HG03439 (cell line): ENCODE data around the gene TNIP1.

Experiments used
- ATAC-seq: cut with Tn5 transposase; IDR thresholded peaks from one replicate; pipeline ENCODE4 v1.9.1; 2021; ENCODE audit warnings: mild to moderate bottlenecking, moderate library complexity; ENCODE audit not compliant: unreplicated experiment

The TNIP1 gene

DNA sequence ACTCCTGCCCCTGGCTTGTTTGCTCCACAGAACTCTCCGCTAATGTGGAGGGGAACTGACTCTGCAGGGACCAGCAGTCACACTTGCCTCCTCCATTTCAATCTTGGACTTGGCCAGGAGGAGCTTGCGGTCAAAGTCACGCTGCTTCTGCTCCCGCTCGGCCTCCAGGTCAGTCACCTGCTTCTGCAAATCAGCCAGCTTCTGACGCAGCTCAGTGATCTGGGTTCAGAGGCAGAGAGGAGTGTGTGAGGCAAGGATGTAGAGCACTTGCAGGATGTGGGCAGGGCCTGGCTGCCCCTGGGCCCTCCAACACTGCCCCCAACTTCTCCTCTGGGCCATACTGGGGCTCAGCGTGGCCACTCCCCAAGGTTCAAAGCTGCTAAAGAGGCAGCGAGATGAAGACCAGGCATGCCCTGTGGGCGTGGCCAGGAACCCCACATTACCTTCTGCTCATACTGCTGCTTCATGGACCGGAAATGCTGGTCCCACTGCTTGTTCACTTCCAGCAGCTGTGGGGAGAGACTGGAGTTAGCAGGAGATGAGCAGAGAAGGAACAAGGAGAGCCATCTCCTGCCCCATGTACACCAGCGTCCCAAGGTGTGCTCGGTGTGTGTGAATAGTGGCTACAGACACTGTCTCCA lies 38.3 kb downstream of the TNIP1 start:
- ATAC-seq = no peak

DNA sequence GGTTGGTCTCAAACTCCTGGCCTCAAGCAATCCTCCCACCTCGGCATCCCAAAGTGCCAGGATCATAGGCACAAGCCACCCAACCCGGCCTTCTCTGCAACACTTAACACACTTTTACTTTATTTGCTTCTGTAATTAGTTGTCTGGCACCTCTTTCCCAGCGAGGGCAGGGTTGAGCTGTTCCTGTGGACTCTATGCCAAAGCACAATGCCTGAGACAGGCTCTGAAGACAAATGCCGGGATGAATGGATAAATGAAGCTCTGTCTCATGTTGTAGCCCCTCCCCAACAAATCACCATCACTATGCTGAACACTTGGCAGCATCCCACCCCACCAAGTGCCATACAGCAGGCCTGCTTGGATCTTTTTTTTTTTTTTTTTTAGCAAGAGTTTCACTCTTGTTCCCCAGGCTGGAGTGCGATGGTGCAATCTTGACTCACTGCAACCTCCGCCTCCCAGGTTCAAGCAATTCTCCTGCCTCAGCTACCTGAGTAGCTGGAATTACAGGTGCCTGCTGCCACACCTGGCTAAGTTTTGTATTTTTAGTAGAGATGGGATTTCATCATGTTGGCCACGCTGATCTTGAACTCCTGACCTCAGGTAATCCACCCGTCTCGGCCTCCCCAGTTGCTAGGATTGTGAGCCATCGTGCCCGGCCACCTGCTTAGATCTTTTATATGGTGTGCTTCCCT lies 39.1 kb downstream of the TNIP1 start:
- ATAC-seq = no peak

DNA sequence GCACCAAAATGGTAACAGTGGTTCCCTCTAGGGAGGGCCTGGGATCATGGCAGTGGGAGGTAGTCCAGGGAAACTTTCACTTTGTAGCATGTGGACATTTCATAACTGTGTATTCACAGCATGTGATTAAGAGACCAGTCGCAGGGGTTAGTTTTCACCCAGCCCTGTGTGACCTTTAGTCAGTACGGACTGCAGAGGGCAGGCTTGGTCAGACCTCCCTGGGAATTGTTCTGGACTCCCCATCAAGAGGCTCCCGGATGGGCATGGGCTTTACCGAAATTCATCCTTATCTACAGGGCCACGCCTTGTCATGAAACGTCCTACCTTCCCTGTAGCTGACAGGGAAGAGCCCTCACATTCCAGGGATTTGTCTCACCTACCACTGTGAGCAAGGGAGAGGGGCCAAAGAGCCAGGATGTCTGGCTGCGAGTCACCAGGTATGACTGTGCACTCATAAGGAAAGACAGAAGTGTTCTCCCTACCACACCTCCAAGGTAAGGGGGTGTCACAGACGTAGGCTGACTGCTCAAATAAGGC lies 40.6 kb downstream of the TNIP1 start:
- no peak for ATAC-seq

DNA sequence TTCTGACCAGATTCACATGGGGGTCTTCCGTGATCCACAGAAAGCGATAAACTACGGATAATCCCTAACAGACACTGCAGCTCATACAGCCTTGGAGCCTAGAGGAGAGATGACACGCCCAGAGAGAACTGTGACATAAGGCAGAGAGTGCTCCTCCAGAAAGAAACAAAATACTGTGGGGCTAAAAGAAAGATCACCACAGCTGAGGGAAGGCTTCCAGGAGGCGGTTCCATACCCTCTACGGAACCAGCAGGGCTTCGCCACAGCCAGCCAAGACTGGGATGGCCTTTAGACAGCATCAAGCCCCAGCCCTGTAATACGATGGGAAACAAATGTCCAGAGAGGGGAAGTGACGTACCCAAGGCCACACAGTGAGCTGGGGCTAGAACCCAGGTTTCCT lies 41.2 kb downstream of the TNIP1 start:
- ATAC-seq = no peak

DNA sequence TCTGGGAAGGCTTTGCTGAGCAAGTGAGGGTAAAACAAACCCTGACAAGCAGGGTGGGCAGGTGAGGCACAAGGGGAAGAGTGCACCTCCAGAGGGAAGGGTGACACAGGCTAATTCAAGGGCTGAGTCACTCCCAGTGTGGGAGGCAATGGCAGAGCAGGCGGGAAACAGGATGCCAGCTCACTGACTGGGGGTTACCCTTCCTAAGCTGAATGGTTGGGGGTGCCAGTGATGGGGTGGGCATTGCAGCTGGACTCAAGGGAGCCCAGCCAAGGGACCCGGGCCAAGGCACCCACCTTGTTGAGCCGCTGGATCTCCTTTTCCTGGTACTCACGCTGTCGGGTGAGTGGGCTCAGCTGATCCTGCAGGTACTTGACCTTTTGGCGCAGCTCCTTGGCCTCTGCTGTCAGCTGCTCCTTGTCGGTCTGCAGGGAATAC lies 42.0 kb downstream of the TNIP1 start:
- ATAC-seq = no peak

DNA sequence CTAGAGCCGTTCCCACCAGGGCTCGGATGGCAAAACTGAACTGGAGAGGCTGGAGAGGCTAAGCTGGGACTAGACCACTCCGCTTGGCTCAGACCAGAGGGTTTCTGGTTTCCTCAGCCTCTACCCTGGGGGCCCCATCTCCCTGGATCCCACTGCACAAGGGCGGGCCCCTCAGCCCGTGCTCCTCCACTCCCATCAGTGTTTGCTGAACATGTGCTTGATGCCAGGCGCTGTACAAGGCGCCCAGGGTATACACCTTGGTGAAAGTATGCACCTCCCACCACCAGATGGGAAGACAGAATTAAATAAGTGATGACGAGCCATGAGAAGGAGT lies 42.5 kb downstream of the TNIP1 start:
- no peak for ATAC-seq

DNA sequence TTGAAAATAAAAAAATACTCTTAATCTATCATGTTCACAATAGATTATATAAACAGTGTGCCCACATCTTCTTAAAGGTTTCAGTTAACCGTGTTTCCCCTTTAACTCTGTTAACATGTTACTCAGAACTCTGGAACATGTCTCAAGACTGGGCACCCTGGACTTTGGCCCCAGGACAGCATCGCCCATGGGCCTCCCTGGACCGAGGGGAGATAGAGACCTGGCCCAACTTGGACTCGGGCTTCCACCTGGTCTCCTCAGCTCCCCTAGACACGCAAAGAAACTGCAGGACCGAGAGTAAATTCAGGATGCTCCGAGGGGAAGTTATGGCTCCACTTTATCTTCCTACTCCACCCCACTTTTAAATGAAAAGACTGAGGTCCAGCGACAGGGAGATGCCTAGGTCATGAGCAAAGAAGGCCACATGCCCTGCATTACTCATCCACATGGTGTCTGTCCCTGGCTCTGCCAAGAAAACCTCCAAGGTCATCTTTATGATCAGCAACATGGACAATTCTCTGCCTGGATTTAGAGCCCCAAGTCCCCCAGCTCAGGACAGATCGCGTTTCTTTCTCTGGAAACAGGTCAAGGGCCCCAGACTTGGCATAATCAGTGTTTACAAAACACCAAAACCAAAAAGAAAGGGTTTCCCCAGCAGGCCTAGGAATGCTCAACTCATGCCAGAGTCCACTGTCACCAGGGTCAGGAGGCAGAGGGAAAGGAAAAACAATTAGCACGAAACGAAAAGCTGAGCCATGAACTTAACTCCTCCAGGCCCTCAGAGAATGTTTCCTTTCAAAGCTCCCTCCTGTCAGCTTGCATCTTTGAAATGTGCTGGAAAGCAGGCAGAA lies 43.0 kb downstream of the TNIP1 start:
- no peak for ATAC-seq

GRCh38 chr5:151036556-151036955 lies 44.3 kb downstream of the TNIP1 start:
- no peak for ATAC-seq

- no peak for ATAC-seq
Measured at GRCh38 chr5:151034422-151035379, 46.1 kb downstream of the TNIP1 start.

DNA sequence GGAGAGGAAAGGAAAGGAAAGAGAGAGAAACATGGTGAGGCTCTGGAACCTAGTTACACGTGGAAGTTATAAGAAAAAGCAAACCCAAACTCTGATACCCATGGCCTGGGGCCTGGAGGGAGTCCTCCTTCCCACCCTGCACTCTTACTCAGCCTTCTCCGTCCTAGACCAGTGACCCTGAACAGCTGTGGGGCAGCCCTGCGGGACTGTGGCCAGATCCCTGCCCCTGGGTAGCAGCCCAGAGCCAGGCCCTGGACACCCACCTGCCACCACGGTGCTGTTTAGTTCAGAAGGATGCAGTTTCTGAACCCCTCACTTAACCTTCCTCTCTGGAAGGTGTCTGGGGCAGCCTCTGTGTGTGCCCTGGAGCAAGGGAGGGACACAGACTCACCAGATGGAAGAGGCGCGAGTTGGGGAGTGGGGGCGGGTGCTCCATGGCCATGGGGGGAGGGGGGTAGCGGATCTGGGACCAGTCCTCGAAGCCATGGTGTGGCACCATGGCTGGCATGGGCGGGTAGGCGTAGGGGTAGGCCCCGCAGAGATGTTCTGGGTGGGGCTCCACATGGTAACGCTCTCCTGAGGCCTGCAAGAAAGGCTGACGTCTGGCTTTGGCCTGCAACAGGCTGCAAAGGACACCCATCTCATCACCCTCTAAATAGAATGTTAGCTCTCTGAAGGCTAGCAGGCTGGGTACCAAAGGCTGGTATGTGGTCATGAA lies 47.5 kb downstream of the TNIP1 start:
- no peak for ATAC-seq

DNA sequence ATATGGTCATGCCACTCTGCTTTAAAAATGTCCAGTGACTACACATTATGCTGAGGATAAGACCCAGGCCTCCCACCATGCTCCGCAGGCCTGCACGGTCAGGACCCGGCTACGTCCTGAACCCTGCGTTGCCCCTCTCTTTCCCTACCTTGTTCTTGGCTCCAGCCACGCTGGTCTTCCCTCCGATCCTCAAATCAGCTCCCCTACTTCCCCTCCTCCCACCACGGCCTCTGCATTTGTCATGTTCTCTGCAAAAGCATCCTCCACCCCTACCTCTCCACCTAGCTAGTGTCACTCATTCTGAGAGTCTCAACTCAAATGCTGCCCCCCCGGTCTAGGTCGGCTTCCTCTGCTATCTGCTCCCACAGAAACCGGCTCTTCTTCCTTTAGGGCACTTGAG lies 49.3 kb downstream of the TNIP1 start:
- ATAC-seq = no peak

DNA sequence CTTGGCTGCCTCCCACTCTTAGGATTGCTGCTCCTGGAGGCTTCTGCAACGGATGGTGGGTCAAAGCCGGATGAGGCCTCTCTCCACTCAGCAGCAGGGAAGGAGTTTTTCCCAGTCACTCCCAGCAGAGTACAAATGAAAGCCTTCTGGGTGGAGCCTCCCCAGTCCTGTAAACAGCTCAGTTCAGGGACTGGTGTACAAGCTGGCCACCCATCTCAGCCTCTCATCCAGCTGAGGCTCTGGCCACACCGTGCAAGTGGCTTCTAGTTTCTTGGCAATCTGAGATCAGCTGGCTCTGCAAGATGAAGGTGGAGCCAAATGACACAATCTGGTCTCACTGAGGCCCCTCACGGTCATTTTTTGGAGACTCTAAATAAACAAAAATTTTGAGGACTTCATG lies 50.5 kb downstream of the TNIP1 start:
- ATAC-seq = no peak

DNA sequence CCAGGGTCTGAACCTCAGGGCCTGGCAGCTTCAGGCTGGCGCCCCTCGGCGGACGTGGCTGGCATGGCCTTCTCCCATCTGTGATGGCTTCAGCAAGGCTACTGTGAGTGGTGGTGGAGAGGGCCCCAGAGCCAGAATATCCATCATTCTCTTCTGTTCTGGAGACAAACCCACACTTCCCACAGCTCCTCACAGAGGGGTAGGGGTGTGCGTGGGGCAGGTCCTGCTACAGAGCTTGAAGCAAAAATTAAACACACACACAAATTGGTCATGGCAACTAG lies 50.8 kb downstream of the TNIP1 start:
- no peak for ATAC-seq

GRCh38 chr5:151029179-151030055 lies 51.4 kb downstream of the TNIP1 start:
- ATAC-seq = no peak

DNA sequence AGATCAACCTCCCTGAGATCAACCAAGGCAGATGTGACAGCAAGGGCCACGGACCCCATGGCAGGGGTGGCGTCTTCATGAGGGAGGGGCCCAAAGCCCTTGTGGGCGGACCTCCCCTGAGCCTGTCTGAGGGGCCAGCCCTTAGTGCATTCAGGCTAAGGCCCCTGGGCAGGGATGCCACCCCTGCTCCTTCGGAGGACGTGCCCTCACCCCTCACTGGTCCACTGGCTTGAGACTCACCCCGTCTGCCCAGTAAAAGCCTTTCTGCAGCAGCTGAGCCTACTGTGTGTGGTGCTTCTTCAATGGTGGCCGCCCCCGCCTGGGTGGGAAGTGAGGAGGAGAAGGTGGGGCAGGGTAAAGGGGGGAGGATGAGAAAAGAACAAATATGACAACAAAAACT lies 52.1 kb downstream of the TNIP1 start:
- no peak for ATAC-seq

DNA sequence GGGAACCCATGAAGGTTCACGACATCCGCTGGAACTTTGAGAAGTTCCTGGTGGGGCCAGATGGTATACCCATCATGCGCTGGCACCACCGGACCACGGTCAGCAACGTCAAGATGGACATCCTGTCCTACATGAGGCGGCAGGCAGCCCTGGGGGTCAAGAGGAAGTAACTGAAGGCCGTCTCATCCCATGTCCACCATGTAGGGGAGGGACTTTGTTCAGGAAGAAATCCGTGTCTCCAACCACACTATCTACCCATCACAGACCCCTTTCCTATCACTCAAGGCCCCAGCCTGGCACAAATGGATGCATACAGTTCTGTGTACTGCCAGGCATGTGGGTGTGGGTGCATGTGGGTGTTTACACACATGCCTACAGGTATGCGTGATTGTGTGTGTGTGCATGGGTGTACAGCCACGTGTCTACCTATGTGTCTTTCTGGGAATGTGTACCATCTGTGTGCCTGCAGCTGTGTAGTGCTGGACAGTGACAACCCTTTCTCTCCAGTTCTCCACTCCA lies 52.8 kb downstream of the TNIP1 start:
- ATAC-seq = no peak

DNA sequence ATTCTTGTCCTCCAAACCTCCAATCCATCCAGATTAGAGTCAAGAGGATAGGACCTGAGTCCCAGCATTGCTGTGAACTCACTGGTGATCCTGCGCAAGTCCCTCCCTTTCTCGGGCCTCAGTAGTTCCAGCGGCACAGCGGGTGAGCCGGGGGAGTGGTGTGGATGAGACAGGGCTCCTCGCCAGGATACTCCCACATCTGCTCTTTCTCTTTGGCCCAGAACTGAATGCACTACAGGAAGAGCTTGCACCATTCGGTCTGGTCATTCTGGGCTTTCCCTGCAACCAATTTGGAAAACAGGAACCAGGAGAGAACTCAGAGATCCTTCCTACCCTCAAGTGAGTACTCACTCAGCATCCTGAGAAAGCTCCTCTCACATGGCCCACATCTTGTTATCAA lies 54.2 kb downstream of the TNIP1 start:
- ATAC-seq = no peak

- ATAC-seq = no peak
Measured at GRCh38 chr5:151026088-151026487, 54.7 kb downstream of the TNIP1 start.

DNA sequence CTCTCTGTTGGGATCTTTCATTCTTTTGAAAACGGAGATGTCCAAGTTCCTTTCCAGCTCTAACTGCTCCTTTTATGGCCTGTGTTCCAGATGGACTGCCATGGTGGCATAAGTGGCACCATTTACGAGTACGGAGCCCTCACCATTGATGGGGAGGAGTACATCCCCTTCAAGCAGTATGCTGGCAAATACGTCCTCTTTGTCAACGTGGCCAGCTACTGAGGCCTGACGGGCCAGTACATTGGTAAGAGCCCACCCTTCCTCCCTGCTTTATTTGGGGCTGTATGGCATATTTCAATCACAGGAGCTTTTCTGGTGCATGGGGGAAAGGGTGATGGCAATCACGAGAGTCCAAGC lies 55.6 kb downstream of the TNIP1 start:
- no peak for ATAC-seq
